Panc1 (cell line): ENCODE data around the gene TLE1. TPM values are rescaled to one million over a fixed set of nuclear protein-coding genes. Genes with fewer than 3 reads are reported as not detected.
"Not testable (repeated sequence)": the region's sequence is repeated elsewhere in the genome, so short reads cannot be mapped to it uniquely, and the experiment has no call there.

ENCODE experiments used
- ATAC-seq: fragments of 200-7000 bp; cut with Tn5 transposase; 2 replicates; pipeline ENCODE4 v1.9.1; 2020; ENCODE audit warnings: mild to moderate bottlenecking, moderate library complexity
- BruUV-seq: library from RNA; stranded (reverse); fragments of 400-500 nt; replicated peaks from 2 replicates; lab custom pipeline; 2021; lab: Mats Ljungman, UMichigan
- CTCF ChIA-PET: fragments of 300-600 bp; sonication (Branson Sonifier 250); formaldehyde crosslinking; loops from one replicate; lab custom pipeline; 2022; ENCODE audit warnings: antibody characterized with exemption; lab: Charles Lee
- POLR2A ChIA-PET: fragments of 300-600 bp; sonication (Branson Sonifier 250); formaldehyde crosslinking; loops from one replicate; lab custom pipeline; 2022; ENCODE audit warnings: antibody characterized with exemption; lab: Charles Lee
- DNase-seq: peaks from one replicate; pipeline ENCODE4 v3.0.0-alpha.2; 2010; ENCODE audit warnings: low read depth, low spot score
- H3K27ac ChIP-seq: 2 replicates; pipeline ENCODE4 v1.5.1; 2011; ENCODE audit warnings: mild to moderate bottlenecking, low read length, inconsistent platforms
- H3K27me3 ChIP-seq: fragments of 200-500 bp; sonication (Bioruptor generic); 2 replicates; pipeline ENCODE4 v1.6.0; 2014; ENCODE audit warnings: low read length, inconsistent platforms; ENCODE audit not compliant: control insufficient read depth, insufficient read depth
- H3K36me3 ChIP-seq: fragments of 200-500 bp; sonication (Bioruptor generic); 2 replicates; pipeline ENCODE4 v1.5.1; 2014; ENCODE audit warnings: inconsistent platforms, mild to moderate bottlenecking, low read length, moderate library complexity; ENCODE audit not compliant: control insufficient read depth, insufficient read depth
- H3K4me1 ChIP-seq: 2 replicates; pipeline ENCODE4 v1.5.1; 2011; ENCODE audit warnings: inconsistent platforms, mild to moderate bottlenecking, low read length, moderate library complexity; ENCODE audit not compliant: control insufficient read depth, insufficient read depth
- H3K4me3 ChIP-seq, 2 experiments: 2 replicates each; pipeline ENCODE4 v1.5.1; 2011 to 2012; ENCODE audit warnings: low read depth in 2 of 2, low read length in 2 of 2, mild to moderate bottlenecking in 2 of 2, inconsistent platforms in 1 of 2, moderate library complexity in 1 of 2
- H3K9me3 ChIP-seq: fragments of 200-500 bp; sonication (Bioruptor generic); 2 replicates; pipeline ENCODE4 v1.5.1; 2014; ENCODE audit warnings: low read depth, mild to moderate bottlenecking, inconsistent platforms, low read length, moderate library complexity; ENCODE audit not compliant: control insufficient read depth, insufficient read depth
- POLR2AphosphoS5 ChIP-seq: IDR thresholded peaks from 2 replicates; pipeline ENCODE4 v1.6.1; 2012; ENCODE audit warnings: mild to moderate bottlenecking, low read depth, low read length, moderate library complexity
- SIN3A ChIP-seq: IDR thresholded peaks from 2 replicates; pipeline ENCODE4 v1.6.1; 2012; ENCODE audit warnings: low read depth, mild to moderate bottlenecking, low read length, moderate library complexity, borderline replicate concordance; ENCODE audit not compliant: insufficient read depth
- TCF7L2 ChIP-seq: IDR thresholded peaks from 2 replicates; pipeline ENCODE4 v1.6.1; 2011; ENCODE audit warnings: mild to moderate bottlenecking, low read depth, low read length, inconsistent platforms
- in situ Hi-C: cut with HindIII; loops from 2 replicates; pipeline ENCODE4 v1.10.0; 2016; ENCODE audit warnings: low sequenced_read_pairs, low pct_unique_long_range_greater_than_20kb
- intact Hi-C: fragments of 100-400 bp; cut with micrococcal nuclease; formaldehyde crosslinking; loops from one replicate; pipeline ENCODE4 v1.10.0; 2022; ENCODE audit not compliant: unreplicated experiment
- total RNA-seq: library from RNA; stranded (reverse); gene quantifications from one replicate; pipeline ENCODE4 v1.2.1, GENCODE V29; 2021; ENCODE audit not compliant: unreplicated experiment
- TF ChIP-seq, protein P1 (sequence below), 2 experiments: IDR thresholded peaks; 2 replicates each; pipeline ENCODE4 v1.6.1; 2011 to 2012; ENCODE audit warnings: low read depth in 2 of 2, control low read depth in 1 of 2, low read length in 1 of 2, mild to moderate bottlenecking in 1 of 2, moderate library complexity in 1 of 2; ENCODE audit not compliant: insufficient read depth in 1 of 2
- TF ChIP-seq, protein P2 (sequence below): fragments of 450-650 bp; IDR thresholded peaks from 2 replicates; pipeline ENCODE4 v1.5.1; 2017; ENCODE audit warnings: mild to moderate bottlenecking

Gene TLE1
- total RNA-seq, 1 experiment from 2014 or later: 12.9 TPM

DNA sequence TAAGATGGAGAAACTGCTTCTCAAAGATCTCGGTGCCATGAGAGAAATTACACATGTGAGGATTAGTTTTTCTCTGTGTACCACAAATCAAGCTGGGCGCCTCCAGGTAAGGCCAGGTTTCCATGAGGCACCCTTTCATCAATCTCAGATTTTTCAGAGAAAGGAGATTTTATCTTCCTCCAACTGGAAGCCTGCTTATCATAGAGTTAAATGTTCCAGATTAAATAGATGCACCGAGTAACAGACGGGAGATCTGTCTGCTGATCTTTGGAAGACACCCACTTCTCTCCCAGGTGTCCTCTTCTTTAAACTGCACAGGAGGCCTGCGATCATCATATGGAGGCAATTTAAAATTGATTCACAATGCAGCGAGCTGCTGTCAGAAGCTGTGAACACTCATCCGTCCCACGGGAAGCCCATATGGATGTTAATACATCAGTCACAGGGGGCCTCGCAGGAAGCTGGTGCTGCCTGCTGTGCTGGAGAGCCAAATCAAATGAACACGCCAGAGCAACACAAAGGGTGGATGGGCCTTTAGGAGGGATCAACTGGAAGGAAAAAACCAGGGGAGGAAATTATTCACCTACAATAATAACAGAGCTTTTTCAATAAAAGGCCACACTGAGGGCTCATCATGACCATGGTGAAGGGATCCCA lies 93.3 kb downstream of the TLE1 start:
- no peak overlapping the region for H3K27ac ChIP-seq
- no peak for DNase-seq
- H3K27me3 ChIP-seq: no peaks in the 10 kb centered on the region
- BruUV-seq: no TSS peak
- intact Hi-C loops (no loop called here), in situ Hi-C loops (no loop called here)
- no peak for TF ChIP-seq POLR2AphosphoS5
- TF ChIP-seq, protein P1, sequence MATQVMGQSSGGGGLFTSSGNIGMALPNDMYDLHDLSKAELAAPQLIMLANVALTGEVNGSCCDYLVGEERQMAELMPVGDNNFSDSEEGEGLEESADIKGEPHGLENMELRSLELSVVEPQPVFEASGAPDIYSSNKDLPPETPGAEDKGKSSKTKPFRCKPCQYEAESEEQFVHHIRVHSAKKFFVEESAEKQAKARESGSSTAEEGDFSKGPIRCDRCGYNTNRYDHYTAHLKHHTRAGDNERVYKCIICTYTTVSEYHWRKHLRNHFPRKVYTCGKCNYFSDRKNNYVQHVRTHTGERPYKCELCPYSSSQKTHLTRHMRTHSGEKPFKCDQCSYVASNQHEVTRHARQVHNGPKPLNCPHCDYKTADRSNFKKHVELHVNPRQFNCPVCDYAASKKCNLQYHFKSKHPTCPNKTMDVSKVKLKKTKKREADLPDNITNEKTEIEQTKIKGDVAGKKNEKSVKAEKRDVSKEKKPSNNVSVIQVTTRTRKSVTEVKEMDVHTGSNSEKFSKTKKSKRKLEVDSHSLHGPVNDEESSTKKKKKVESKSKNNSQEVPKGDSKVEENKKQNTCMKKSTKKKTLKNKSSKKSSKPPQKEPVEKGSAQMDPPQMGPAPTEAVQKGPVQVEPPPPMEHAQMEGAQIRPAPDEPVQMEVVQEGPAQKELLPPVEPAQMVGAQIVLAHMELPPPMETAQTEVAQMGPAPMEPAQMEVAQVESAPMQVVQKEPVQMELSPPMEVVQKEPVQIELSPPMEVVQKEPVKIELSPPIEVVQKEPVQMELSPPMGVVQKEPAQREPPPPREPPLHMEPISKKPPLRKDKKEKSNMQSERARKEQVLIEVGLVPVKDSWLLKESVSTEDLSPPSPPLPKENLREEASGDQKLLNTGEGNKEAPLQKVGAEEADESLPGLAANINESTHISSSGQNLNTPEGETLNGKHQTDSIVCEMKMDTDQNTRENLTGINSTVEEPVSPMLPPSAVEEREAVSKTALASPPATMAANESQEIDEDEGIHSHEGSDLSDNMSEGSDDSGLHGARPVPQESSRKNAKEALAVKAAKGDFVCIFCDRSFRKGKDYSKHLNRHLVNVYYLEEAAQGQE (IDR thresholded peaks at IDR 0.05; ENCODE audit: insufficient read depth in 1 of 2, low read depth in 2 of 2, low read length in 1 of 2): no peak
- no peak for TF ChIP-seq SIN3A
- TF ChIP-seq, protein P2, sequence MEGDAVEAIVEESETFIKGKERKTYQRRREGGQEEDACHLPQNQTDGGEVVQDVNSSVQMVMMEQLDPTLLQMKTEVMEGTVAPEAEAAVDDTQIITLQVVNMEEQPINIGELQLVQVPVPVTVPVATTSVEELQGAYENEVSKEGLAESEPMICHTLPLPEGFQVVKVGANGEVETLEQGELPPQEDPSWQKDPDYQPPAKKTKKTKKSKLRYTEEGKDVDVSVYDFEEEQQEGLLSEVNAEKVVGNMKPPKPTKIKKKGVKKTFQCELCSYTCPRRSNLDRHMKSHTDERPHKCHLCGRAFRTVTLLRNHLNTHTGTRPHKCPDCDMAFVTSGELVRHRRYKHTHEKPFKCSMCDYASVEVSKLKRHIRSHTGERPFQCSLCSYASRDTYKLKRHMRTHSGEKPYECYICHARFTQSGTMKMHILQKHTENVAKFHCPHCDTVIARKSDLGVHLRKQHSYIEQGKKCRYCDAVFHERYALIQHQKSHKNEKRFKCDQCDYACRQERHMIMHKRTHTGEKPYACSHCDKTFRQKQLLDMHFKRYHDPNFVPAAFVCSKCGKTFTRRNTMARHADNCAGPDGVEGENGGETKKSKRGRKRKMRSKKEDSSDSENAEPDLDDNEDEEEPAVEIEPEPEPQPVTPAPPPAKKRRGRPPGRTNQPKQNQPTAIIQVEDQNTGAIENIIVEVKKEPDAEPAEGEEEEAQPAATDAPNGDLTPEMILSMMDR: no peak
- TF ChIP-seq TCF7L2: no peak
- CTCF ChIA-PET: no interaction called here
- no peaks in the 10 kb centered on the region for H3K4me1 ChIP-seq
- no peaks in the 10 kb centered on the region for H3K9me3 ChIP-seq
- no peak for ATAC-seq
- POLR2A ChIA-PET: no interaction called here
- no peaks in the 10 kb centered on the region for H3K36me3 ChIP-seq
- H3K4me3 ChIP-seq: no peak overlapping the region

DNA sequence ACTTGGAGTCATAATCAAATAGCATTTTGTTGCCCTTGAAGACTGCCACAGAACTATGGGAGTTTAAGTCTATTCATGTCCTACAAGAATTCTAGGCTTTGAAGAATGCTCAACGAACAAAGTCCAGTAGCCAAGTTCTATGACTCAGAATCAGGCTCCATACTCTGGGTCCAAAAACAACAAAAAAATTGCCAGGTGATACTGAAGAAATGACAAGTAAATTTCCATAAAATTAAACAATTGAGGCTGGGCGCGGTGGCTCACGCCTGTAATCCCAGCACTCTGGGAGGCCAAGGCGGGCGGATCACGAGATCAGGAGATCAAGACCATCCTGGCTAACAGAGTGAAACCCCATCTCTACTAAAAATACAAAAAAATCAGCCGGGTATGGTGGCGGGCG lies 94.1 kb downstream of the TLE1 start:
- H3K36me3 ChIP-seq, in situ Hi-C loops, H3K9me3 ChIP-seq, H3K4me3 ChIP-seq, CTCF ChIA-PET, ATAC-seq, BruUV-seq, H3K27ac ChIP-seq, DNase-seq, intact Hi-C loops, H3K4me1 ChIP-seq, H3K27me3 ChIP-seq, POLR2A ChIA-PET: not testable (repeated sequence)

DNA sequence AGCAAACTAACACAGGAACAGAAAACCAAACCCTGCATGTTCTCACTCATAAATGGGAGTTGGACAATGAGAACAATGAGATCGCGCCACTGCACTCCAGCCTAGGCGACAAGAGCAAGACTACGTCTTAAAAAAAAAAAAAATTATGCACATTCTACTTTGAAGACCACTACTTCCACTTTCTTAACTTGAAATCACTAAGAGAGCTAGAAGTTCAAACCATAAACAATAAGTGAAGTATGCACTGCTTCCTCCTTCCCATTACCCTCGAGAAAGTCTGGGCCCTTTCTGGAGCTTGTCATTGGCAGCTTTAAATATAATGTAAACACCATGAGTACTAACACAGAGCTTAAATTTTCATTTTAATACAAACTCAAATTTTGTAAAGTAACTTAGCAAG lies 94.9 kb downstream of the TLE1 start:
- Histone ChIP-seq H3K27me3 (no peaks in the 10 kb centered on the region), H3K4me3 (no peak overlapping the region), H3K27ac (no peak overlapping the region), H3K36me3 (no peaks in the 10 kb centered on the region), H3K9me3 (no peaks in the 10 kb centered on the region), H3K4me1 (no peaks in the 10 kb centered on the region)
- no peak for ATAC-seq
- intact Hi-C loops (no loop called here), in situ Hi-C loops (no loop called here)
- POLR2A ChIA-PET: no interaction called here
- CTCF ChIA-PET: no interaction called here
- TF ChIP-seq, protein P1 (IDR thresholded peaks at IDR 0.05; ENCODE audit: insufficient read depth in 1 of 2, low read depth in 2 of 2, low read length in 1 of 2): no peak
- TF ChIP-seq, protein P2: no peak
- TF ChIP-seq SIN3A (no peak), POLR2AphosphoS5 (no peak), TCF7L2 (no peak)
- no TSS peak for BruUV-seq
- no peak for DNase-seq
